Upper lobe of left lung (tissue), 6 donors: ENCODE measurements around the gene TBC1D4. TPM values are rescaled to one million over a fixed set of nuclear protein-coding genes. Genes with fewer than 3 reads are reported as not detected.

Experiments
- ATAC-seq, 2 donors: fragments of 200-7000 bp; cut with Tn5 transposase; one replicate each; pipeline ENCODE4 v1.9.1; 2022; ENCODE audit warnings: mild to moderate bottlenecking in 2 of 2, moderate library complexity in 2 of 2; ENCODE audit not compliant: low FRiP score in 2 of 2
- DNase-seq, 2 donors: peaks; one replicate each; pipeline ENCODE4 v3.0.0-alpha.2; 2019 to 2020
- H3K27ac ChIP-seq, 4 donors: fragments of 200-600 bp; sonication (generic); one replicate each; pipeline ENCODE4 v1.5.1; 2016 to 2019
- H3K27me3 ChIP-seq, 4 donors: fragments of 200-600 bp; sonication (generic); one replicate each; pipeline ENCODE4 v1.5.1; 2017 to 2019
- H3K36me3 ChIP-seq, 4 donors: fragments of 200-600 bp; sonication (generic); one replicate each; pipeline ENCODE4 v1.5.1; 2016 to 2019
- H3K4me1 ChIP-seq, 4 donors: fragments of 200-600 bp; sonication (generic); one replicate each; pipeline ENCODE4 v1.5.1; 2018 to 2019
- H3K4me3 ChIP-seq, 4 donors: fragments of 200-600 bp; sonication (generic); one replicate each; pipeline ENCODE4 v1.5.1; 2017 to 2019; ENCODE audit warnings: mild to moderate bottlenecking in 2 of 4, moderate library complexity in 1 of 4
- H3K9me3 ChIP-seq, 4 donors: fragments of 200-600 bp; sonication (generic); one replicate each; pipeline ENCODE4 v1.5.1; 2018 to 2019
- EP300 ChIP-seq, 4 donors: sonication (generic); formaldehyde crosslinking; IDR thresholded peaks; one replicate each; pipeline ENCODE4 v1.5.1; 2017; ENCODE audit warnings: antibody characterized with exemption in 4 of 4, control low read depth in 2 of 4
- POLR2A ChIP-seq, 4 donors: fragments of 450-650 bp; IDR thresholded peaks; one replicate each; pipeline ENCODE4 v1.5.1; 2016 to 2017; ENCODE audit warnings: antibody characterized with exemption in 4 of 4, mild to moderate bottlenecking in 2 of 4
- POLR2AphosphoS5 ChIP-seq, 2 donors: sonication (generic); formaldehyde crosslinking; IDR thresholded peaks; one replicate each; pipeline ENCODE4 v1.5.1; 2017; ENCODE audit warnings: antibody characterized with exemption in 2 of 2
- WGBS, 2 donors: methylation state at CpG; one replicate each; pipeline ENCODE4 v1.1.5; 2017 to 2018; 5-methylcytosine and 5-hydroxymethylcytosine counted together
- total RNA-seq, 6 donors: library from RNA; depleted of rRNA in 4 of 6; stranded (reverse); fragments of >200 nt in 4 of 6; gene quantifications; one replicate each; pipeline versions ENCODE4 v1.1.0 to v1.2.1, GENCODE V29; 2016 to 2021
- TF ChIP-seq, protein P1 (sequence below), 6 experiments: fragments of 450-650 bp in 4 of 6; fragments of 200-600 bp in 2 of 6; sonication (generic) in 2 of 6; IDR thresholded peaks; one replicate each; pipeline ENCODE4 v1.5.1; 2016 to 2019; ENCODE audit warnings: antibody characterized with exemption in 6 of 6
- donor health status: DM: no; HTN: no; CAD: no; lungs with moderate emphysema.
- donor health status: DM: no; HTN: yes; CAD: no; lungs with severe emphysema.

TBC1D4 gene
- total RNA-seq, 6 donors from 2014 or later, result 26.1 to 97.4 (median 30.7) TPM

DNA sequence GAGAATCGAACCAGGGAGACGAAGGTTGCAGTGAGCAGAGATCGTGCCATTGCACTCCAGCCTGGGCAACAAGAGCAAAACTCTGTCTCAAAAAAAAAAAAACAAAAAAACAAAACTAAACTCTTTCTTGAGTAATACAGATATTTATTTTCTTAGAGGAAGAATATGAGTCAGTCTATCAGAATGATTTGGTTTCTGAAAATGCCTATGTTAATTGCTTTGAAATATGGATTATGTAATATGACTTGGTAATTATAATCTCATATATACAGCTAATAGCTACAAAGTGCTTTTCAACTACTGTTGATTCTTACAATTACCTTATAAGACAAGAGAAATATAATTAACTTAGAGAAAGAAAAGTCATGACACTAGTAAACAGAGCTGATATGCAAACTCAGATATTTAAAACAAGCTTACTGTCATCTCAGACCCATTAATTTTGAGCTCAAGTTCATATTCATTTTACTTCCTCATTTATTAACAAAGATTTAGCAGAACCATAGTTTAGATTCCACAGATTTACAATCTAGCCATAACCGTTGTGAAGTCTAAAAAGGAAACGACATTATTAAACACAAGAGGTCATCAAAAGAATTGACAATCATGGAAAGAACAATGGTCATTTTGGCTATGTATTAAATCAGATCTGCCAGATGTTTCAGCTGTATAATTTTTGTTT is 88.0 kb downstream of the TBC1D4 start:
- Histone ChIP-seq H3K36me3 (no peaks in the 10 kb centered on the region), H3K4me3 (no peak overlapping the region), H3K4me1 (peaks cover 0 to 15% (median 11%) of the 10 kb centered on the region in 4 donors), H3K9me3 (peaks cover 0 to 4% (median 1%) of the 10 kb centered on the region in 4 donors), H3K27me3 (no peaks in the 10 kb centered on the region), H3K27ac (no peak overlapping the region)
- DNase-seq (no peak), ATAC-seq (no peak)
- TF ChIP-seq POLR2AphosphoS5 (IDR thresholded peaks at IDR 0.05) (no peak), EP300 (IDR thresholded peaks at IDR 0.05) (no peak), POLR2A (IDR thresholded peaks at IDR 0.05) (no peak)
- TF ChIP-seq, protein P1, sequence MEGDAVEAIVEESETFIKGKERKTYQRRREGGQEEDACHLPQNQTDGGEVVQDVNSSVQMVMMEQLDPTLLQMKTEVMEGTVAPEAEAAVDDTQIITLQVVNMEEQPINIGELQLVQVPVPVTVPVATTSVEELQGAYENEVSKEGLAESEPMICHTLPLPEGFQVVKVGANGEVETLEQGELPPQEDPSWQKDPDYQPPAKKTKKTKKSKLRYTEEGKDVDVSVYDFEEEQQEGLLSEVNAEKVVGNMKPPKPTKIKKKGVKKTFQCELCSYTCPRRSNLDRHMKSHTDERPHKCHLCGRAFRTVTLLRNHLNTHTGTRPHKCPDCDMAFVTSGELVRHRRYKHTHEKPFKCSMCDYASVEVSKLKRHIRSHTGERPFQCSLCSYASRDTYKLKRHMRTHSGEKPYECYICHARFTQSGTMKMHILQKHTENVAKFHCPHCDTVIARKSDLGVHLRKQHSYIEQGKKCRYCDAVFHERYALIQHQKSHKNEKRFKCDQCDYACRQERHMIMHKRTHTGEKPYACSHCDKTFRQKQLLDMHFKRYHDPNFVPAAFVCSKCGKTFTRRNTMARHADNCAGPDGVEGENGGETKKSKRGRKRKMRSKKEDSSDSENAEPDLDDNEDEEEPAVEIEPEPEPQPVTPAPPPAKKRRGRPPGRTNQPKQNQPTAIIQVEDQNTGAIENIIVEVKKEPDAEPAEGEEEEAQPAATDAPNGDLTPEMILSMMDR (IDR thresholded peaks at IDR 0.05), result no peak
- WGBS, 2 donors, result 64 to 72% methylated on average over 5 of the region's 5 CpGs

DNA sequence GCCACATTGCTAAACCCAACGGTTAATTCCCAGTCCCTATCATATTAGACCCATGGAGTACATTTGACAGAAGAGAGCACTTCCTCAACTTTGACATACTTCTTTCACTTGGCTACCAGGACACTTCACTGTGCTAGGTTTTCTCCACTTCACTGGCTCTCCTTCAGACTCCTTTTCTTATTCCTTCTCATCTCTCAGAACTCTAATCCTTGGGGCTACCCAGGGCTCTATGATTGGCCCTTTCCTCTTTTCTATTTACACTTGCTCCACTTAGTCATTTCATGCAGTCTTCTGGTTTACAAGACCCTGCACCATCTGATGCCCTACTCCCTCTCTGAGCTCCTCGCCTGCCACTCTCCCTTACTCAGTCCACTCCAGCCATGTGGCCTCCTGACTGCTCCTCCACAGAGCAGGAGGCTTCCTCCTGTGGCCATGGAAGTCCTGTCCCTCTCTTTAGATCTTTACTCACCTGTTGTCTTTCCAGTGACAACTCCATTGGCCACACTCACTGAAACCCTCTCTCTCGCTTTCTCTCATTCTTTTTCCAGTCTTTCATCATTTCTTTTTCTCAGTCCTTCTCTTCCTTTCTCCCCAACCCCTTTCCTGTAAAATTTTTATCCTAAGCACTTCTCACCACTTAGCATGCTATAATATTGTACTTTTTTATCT is 90.4 kb downstream of the TBC1D4 start:
- ATAC-seq, result peak in 1 of 2 donors; percentile 30
- no peak for DNase-seq

DNA sequence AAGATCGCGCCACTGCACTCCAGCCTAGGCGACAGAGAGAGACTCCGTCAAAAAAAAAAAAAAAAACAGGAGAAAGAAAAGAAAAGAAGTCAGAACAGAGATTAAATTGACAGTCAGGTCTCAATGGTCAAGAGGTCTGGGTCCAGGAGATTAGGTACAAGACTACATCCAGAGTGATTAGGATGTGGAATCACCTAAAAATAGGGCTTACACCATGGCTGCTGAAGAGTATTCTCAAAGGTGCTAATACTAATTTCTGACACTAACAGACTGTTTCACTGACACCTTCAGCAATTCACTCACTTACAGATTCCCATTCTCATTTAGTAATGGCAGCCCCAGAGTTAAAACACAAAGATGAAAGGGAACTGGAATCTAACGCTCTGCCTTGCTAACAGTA is 91.7 kb downstream of the TBC1D4 start:
- DNase-seq (no peak), ATAC-seq (no peak)
- H3K9me3 ChIP-seq, result no peaks in the 10 kb centered on the region
- TF ChIP-seq, protein P1 (IDR thresholded peaks at IDR 0.05), result no peak
- TF ChIP-seq EP300 (IDR thresholded peaks at IDR 0.05) (no peak), POLR2A (IDR thresholded peaks at IDR 0.05) (no peak), POLR2AphosphoS5 (IDR thresholded peaks at IDR 0.05) (no peak)
- 98% methylated on average over 5 of the region's 5 CpGs for WGBS, 2 donors
- no peaks in the 10 kb centered on the region for H3K36me3 ChIP-seq
- no peak overlapping the region for H3K27ac ChIP-seq
- H3K4me3 ChIP-seq, result no peak overlapping the region
- no peaks in the 10 kb centered on the region for H3K27me3 ChIP-seq
- H3K4me1 ChIP-seq, result peaks cover 0 to 14% (median 8%) of the 10 kb centered on the region in 4 donors

More for the DNA sequence above, 90.4 kb downstream of the TBC1D4 start:
- H3K4me3 ChIP-seq, result no peak overlapping the region
- no peaks in the 10 kb centered on the region for H3K27me3 ChIP-seq
- no peaks in the 10 kb centered on the region for H3K36me3 ChIP-seq
- no peaks in the 10 kb centered on the region for H3K9me3 ChIP-seq
- H3K27ac ChIP-seq, result no peak overlapping the region
- 83 to 88% methylated on average over 3 of the region's 3 CpGs for WGBS, 2 donors
- peaks cover 0 to 15% (median 11%) of the 10 kb centered on the region in 4 donors for H3K4me1 ChIP-seq
- TF ChIP-seq POLR2AphosphoS5 (IDR thresholded peaks at IDR 0.05) (no peak), POLR2A (IDR thresholded peaks at IDR 0.05) (no peak), EP300 (IDR thresholded peaks at IDR 0.05) (no peak)
- TF ChIP-seq, protein P1 (IDR thresholded peaks at IDR 0.05), result no peak

DNA sequence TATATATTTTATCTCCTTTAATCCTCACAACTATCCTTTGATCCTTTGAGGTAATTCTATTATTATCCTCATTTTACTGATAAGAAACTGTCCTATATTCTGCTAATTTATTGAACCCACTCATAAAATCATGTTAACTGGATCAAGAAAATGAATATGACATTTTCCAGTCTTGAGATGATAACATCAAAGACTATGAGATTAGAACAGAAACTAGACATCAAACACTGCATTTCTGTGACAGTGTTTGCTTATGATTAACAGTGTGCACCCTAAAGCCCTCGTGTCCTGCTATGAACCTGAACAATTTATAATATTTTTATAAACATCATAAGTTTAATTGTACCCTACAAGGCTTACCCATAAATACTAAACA is 96.3 kb downstream of the TBC1D4 start:
- TF ChIP-seq EP300 (IDR thresholded peaks at IDR 0.05) (no peak), POLR2A (IDR thresholded peaks at IDR 0.05) (no peak), POLR2AphosphoS5 (IDR thresholded peaks at IDR 0.05) (no peak)
- TF ChIP-seq, protein P1 (IDR thresholded peaks at IDR 0.05), result no peak
- H3K4me3 ChIP-seq, result no peak overlapping the region
- DNase-seq, result no peak
- H3K27me3 ChIP-seq, result no peaks in the 10 kb centered on the region
- H3K27ac ChIP-seq, result no peak overlapping the region
- 39 to 42% methylated on average over 1 of the region's 1 CpG for WGBS, 2 donors
- ATAC-seq, result no peak
- H3K4me1 ChIP-seq, result no peaks in the 10 kb centered on the region
- no peaks in the 10 kb centered on the region for H3K9me3 ChIP-seq
- no peaks in the 10 kb centered on the region for H3K36me3 ChIP-seq
